K562 (cell line): Measurements from ENCODE around the gene MRPL37. TPM values are rescaled to one million over a fixed set of nuclear protein-coding genes. Genes with fewer than 3 reads are reported as not detected.

ENCODE experiments used
- CBFA2T2 ChIP-seq: fragments of 450-650 bp; conservative IDR thresholded peaks from 2 replicates; pipeline ENCODE4 v1.6.1; 2017; ENCODE audit warnings: mild to moderate bottlenecking
- FIP1L1 ChIP-seq: fragments of 200-400 bp; formaldehyde crosslinking; IDR thresholded peaks from 2 replicates; pipeline ENCODE4 v1.6.1; 2018; ENCODE audit warnings: mild to moderate bottlenecking, low read depth, low read length; ENCODE audit not compliant: poor library complexity, severe bottlenecking
- HMGN3 ChIP-seq: IDR thresholded peaks from 2 replicates; pipeline ENCODE4 v1.6.1; 2011; ENCODE audit warnings: borderline replicate concordance, low read depth, mild to moderate bottlenecking, mixed read lengths, low read length; ENCODE audit not compliant: insufficient read length; ENCODE audit errors: extremely low read depth
- NELFE ChIP-seq: IDR thresholded peaks from 2 replicates; pipeline ENCODE4 v1.6.1; 2011; ENCODE audit warnings: mild to moderate bottlenecking; ENCODE audit not compliant: insufficient read depth, insufficient read length
- RBM25 ChIP-seq: fragments of 200-400 bp; formaldehyde crosslinking; IDR thresholded peaks from 2 replicates; pipeline ENCODE4 v1.6.1; 2018; ENCODE audit warnings: low read length, low read depth, moderate library complexity; ENCODE audit not compliant: severe bottlenecking
- REST ChIP-seq, 2 experiments: fragments of 450-650 bp; formaldehyde crosslinking in 1 of 2; IDR thresholded peaks; 2 replicates each; pipeline versions ENCODE4 v1.4.0 to v1.6.1; 2014 to 2020; ENCODE audit warnings: mild to moderate bottlenecking in 2 of 2, borderline replicate concordance in 1 of 2, low read depth in 1 of 2
- SMAD1 ChIP-seq: fragments of 150-350 bp; IDR thresholded peaks from 2 replicates; pipeline ENCODE4 v1.6.1; 2014; ENCODE audit warnings: low read length, low read depth; ENCODE audit not compliant: partially characterized antibody
- TAF7 ChIP-seq: fragments of 450-650 bp; IDR thresholded peaks from 2 replicates; pipeline ENCODE4 v1.6.1; 2016; ENCODE audit warnings: missing genetic modification characterization, missing compliant biosample characterization
- TOE1 ChIP-seq, 2 experiments: fragments of 450-650 bp in 1 of 2; sonication (generic) in 1 of 2; formaldehyde crosslinking in 1 of 2; IDR thresholded peaks; 2 replicates each; pipeline versions ENCODE4 v1.7.1 to v1.8.0; 2016 to 2022; ENCODE audit warnings: borderline replicate concordance in 2 of 2, mild to moderate bottlenecking in 2 of 2, antibody characterized with exemption in 1 of 2, inconsistent platforms in 1 of 2, low read depth in 1 of 2, missing genetic modification reagents in 1 of 2, moderate library complexity in 1 of 2
- ZNF785 ChIP-seq: fragments of 250-450 bp; sonication (Bioruptor Pico); IDR thresholded peaks from 2 replicates; pipeline ENCODE4 v1.4.0; 2020; ENCODE audit warnings: mild to moderate bottlenecking
- polyA plus RNA-seq, 8 experiments: library from polyadenylated mRNA; depleted of rRNA in 4 of 8; stranded (reverse) in 5 of 8; unstranded in 3 of 8; fragments of >200 nt; fragmentation: Nextera tagmentation in 2 of 8; fragmentation: Illumina TruSeq in 1 of 8; extraction: Ambion mirVana in 2 of 8; extraction: Trizol in 1 of 8; gene quantifications; 2 replicates each; pipeline versions ENCODE4 v1.2.1 to v1.2.3, GENCODE V29; 2011 to 2014; ENCODE audit warnings: inconsistent platforms in 1 of 8, missing spikeins in 1 of 8
- total RNA-seq, 7 experiments: library from RNA; depleted of rRNA in 6 of 7; stranded (reverse); fragments of >200 nt in 6 of 7; fragmentation: Illumina TruSeq in 2 of 7; extraction: Trizol in 2 of 7; gene quantifications; 2 replicates each; pipeline versions ENCODE4 v1.2.1 to v1.2.3, GENCODE V29; 2011 to 2021; ENCODE audit warnings: low replicate concordance in 1 of 7
- TF ChIP-seq, protein P1 (sequence below), 2 experiments: IDR thresholded peaks in 1 of 2; conservative IDR thresholded peaks in 1 of 2; 2 replicates each; pipeline ENCODE4 v1.6.1; 2016; ENCODE audit warnings: low read depth in 2 of 2, mild to moderate bottlenecking in 1 of 2, missing compliant biosample characterization in 1 of 2, missing genetic modification characterization in 1 of 2, moderate library complexity in 1 of 2
- TF ChIP-seq, protein P2 (sequence below): fragments of 450-650 bp; formaldehyde crosslinking; IDR thresholded peaks from 2 replicates; pipeline ENCODE4 v1.4.0; 2020; ENCODE audit warnings: mild to moderate bottlenecking, mixed read lengths

MRPL37 gene
- total and polyA plus RNA-seq, 9 of the 15 experiments (the other 6 are each of a cell fraction or from before 2014, with no cell fraction given): 52.2 to 303 (median 180) TPM

- TF ChIP-seq REST (IDR thresholded peaks at IDR 0.05; ENCODE audit: borderline replicate concordance): no peak
- TF ChIP-seq REST (CRISPR knock-in tag; IDR thresholded peaks at IDR 0.05; ENCODE audit: low read depth): no peak
- peak; percentile 46 for TF ChIP-seq NELFE
- TF ChIP-seq, protein P1, sequence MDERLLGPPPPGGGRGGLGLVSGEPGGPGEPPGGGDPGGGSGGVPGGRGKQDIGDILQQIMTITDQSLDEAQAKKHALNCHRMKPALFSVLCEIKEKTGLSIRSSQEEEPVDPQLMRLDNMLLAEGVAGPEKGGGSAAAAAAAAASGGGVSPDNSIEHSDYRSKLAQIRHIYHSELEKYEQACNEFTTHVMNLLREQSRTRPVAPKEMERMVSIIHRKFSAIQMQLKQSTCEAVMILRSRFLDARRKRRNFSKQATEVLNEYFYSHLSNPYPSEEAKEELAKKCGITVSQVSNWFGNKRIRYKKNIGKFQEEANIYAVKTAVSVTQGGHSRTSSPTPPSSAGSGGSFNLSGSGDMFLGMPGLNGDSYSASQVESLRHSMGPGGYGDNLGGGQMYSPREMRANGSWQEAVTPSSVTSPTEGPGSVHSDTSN (CRISPR knock-in tag; IDR thresholded peaks at IDR 0.05; ENCODE audit: low read depth): peak; percentile 98
- TF ChIP-seq, protein P1 (tag; conservative IDR thresholded peaks at IDR 0.05; ENCODE audit: low read depth): peak; percentile 100
- TF ChIP-seq RBM25: peak; percentile 97
- peak; percentile 33 for TF ChIP-seq SMAD1
- no peak for TF ChIP-seq CBFA2T2
- 0 out of 2 replicates have a peak, but pooled peaks have one; percentile 38 for TF ChIP-seq TOE1 (IDR thresholded peaks at IDR 0.05; ENCODE audit: borderline replicate concordance)
- TF ChIP-seq TOE1 (CRISPR knock-in tag; IDR thresholded peaks at IDR 0.05; ENCODE audit: borderline replicate concordance, low read depth): no peak
- TF ChIP-seq, protein P2, sequence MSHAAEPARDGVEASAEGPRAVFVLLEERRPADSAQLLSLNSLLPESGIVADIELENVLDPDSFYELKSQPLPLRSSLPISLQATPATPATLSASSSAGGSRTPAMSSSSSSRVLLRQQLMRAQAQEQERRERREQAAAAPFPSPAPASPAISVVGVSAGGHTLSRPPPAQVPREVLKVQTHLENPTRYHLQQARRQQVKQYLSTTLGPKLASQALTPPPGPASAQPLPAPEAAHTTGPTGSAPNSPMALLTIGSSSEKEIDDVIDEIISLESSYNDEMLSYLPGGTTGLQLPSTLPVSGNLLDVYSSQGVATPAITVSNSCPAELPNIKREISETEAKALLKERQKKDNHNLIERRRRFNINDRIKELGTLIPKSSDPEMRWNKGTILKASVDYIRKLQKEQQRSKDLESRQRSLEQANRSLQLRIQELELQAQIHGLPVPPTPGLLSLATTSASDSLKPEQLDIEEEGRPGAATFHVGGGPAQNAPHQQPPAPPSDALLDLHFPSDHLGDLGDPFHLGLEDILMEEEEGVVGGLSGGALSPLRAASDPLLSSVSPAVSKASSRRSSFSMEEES (CRISPR knock-in tag): no peak
- no peak for TF ChIP-seq ZNF785 (CRISPR knock-in tag)
- TF ChIP-seq TAF7: peak; percentile 84
- TF ChIP-seq FIP1L1: peak; percentile 67
- TF ChIP-seq HMGN3: peak; percentile 71
Measured at GRCh38 chr1:54199765-54200518, at the start of gene MRPL37, which contains the start of gene CYB5RL (continued).
